H9 (cell line): ENCODE data around the gene NKX1-1. TPM values are rescaled to one million over a fixed set of nuclear protein-coding genes. Genes with fewer than 3 reads are reported as not detected.

Experiments
- DNase-seq: peaks from one replicate; pipeline ENCODE4 v3.0.0-alpha.2; 2017
- H2AFZ ChIP-seq: one replicate; pipeline ENCODE4 v1.6.1; 2013; ENCODE audit warnings: mild to moderate bottlenecking, low read length, control low read depth, moderate library complexity
- H2AK5ac ChIP-seq: 2 replicates; pipeline ENCODE4 v1.6.1; 2013; ENCODE audit warnings: low read length, control low read depth, mixed read lengths; ENCODE audit not compliant: insufficient read length
- H2BK120ac ChIP-seq: one replicate; pipeline ENCODE4 v1.6.1; 2013; ENCODE audit warnings: low read depth, mild to moderate bottlenecking, low read length, control low read depth, inconsistent platforms; ENCODE audit not compliant: poor library complexity, severe bottlenecking
- H2BK12ac ChIP-seq: 2 replicates; pipeline ENCODE4 v1.6.1; 2013; ENCODE audit warnings: low read length, control low read depth, mixed read lengths, low read depth; ENCODE audit not compliant: insufficient read length
- H2BK15ac ChIP-seq: 2 replicates; pipeline ENCODE4 v1.6.1; 2013; ENCODE audit warnings: low read depth, low read length, control low read depth
- H2BK20ac ChIP-seq: one replicate; pipeline ENCODE4 v1.6.1; 2013; ENCODE audit warnings: low read depth, mild to moderate bottlenecking, low read length, control low read depth, inconsistent platforms; ENCODE audit not compliant: poor library complexity, severe bottlenecking
- H2BK5ac ChIP-seq: 2 replicates; pipeline ENCODE4 v1.6.1; 2013; ENCODE audit warnings: low read length, control low read depth, mixed read lengths; ENCODE audit not compliant: insufficient read length
- H3K14ac ChIP-seq: 2 replicates; pipeline ENCODE4 v1.6.1; 2013; ENCODE audit warnings: low read length, control low read depth; ENCODE audit not compliant: insufficient read depth
- H3K18ac ChIP-seq: 2 replicates; pipeline ENCODE4 v1.6.1; 2013; ENCODE audit warnings: low read depth, mild to moderate bottlenecking, mixed read lengths, low read length, control low read depth; ENCODE audit not compliant: insufficient read length
- H3K23ac ChIP-seq: 2 replicates; pipeline ENCODE4 v1.6.1; 2013; ENCODE audit warnings: low read length, control low read depth, mixed read lengths, low read depth; ENCODE audit not compliant: insufficient read length
- H3K23me2 ChIP-seq: 2 replicates; pipeline ENCODE4 v1.6.1; 2013; ENCODE audit warnings: low read depth, mild to moderate bottlenecking, mixed read lengths, low read length, control low read depth; ENCODE audit not compliant: insufficient read length, poor library complexity, severe bottlenecking
- H3K27ac ChIP-seq: 2 replicates; pipeline ENCODE4 v1.5.1; 2013; ENCODE audit warnings: low read length, control low read depth, mixed read lengths, low read depth; ENCODE audit not compliant: insufficient read length
- H3K27me3 ChIP-seq: 2 replicates; pipeline ENCODE4 v1.6.1; 2013; ENCODE audit warnings: low read length, control low read depth, inconsistent platforms; ENCODE audit not compliant: insufficient read depth
- H3K4ac ChIP-seq: 2 replicates; pipeline ENCODE4 v1.6.1; 2013; ENCODE audit warnings: low read depth, mild to moderate bottlenecking, control low read depth, inconsistent platforms, low read length, moderate library complexity
- H3K4me1 ChIP-seq: 2 replicates; pipeline ENCODE4 v1.6.1; 2013; ENCODE audit warnings: low read length, control low read depth, inconsistent platforms; ENCODE audit not compliant: insufficient read depth
- H3K4me2 ChIP-seq: 2 replicates; pipeline ENCODE4 v1.6.1; 2013; ENCODE audit warnings: low read length, control low read depth, mixed read lengths; ENCODE audit not compliant: insufficient read length, insufficient read depth
- H3K56ac ChIP-seq: 2 replicates; pipeline ENCODE4 v1.6.1; 2013; ENCODE audit warnings: low read depth, mild to moderate bottlenecking, mixed read lengths, low read length, control low read depth; ENCODE audit not compliant: insufficient read length
- H3K79me1 ChIP-seq: 2 replicates; pipeline ENCODE4 v1.6.1; 2013; ENCODE audit warnings: low read depth, mild to moderate bottlenecking, moderate library complexity, low read length, control low read depth, inconsistent platforms; ENCODE audit not compliant: insufficient read depth, poor library complexity, severe bottlenecking
- H3K79me2 ChIP-seq: 2 replicates; pipeline ENCODE4 v1.6.1; 2013; ENCODE audit warnings: low read length, control low read depth, inconsistent platforms; ENCODE audit not compliant: insufficient read depth
- H3K9ac ChIP-seq: 2 replicates; pipeline ENCODE4 v1.6.1; 2013; ENCODE audit warnings: low read length, control low read depth, mixed read lengths; ENCODE audit not compliant: insufficient read length; ENCODE audit errors: extremely low read depth
- H3K9me3 ChIP-seq: one replicate; pipeline ENCODE4 v1.6.1; 2013; ENCODE audit warnings: low read depth, low read length, inconsistent platforms; ENCODE audit not compliant: control insufficient read depth
- H3T11ph ChIP-seq: one replicate; pipeline ENCODE4 v1.6.1; 2013; ENCODE audit warnings: mild to moderate bottlenecking, low read length, control low read depth, inconsistent platforms
- H4K20me1 ChIP-seq: one replicate; pipeline ENCODE4 v1.6.1; 2013; ENCODE audit not compliant: control insufficient read depth, insufficient read length, insufficient read depth
- H4K5ac ChIP-seq: 2 replicates; pipeline ENCODE4 v1.6.1; 2013; ENCODE audit warnings: low read depth, mild to moderate bottlenecking, mixed read lengths, low read length, control low read depth; ENCODE audit not compliant: insufficient read length
- H4K8ac ChIP-seq: replicated peaks from 2 replicates; pipeline ENCODE4 v1.6.1; 2013; ENCODE audit warnings: low read length, control low read depth, mixed read lengths, low read depth; ENCODE audit not compliant: insufficient read length
- H4K91ac ChIP-seq: 2 replicates; pipeline ENCODE4 v1.6.1; 2013; ENCODE audit warnings: low read depth, mild to moderate bottlenecking, moderate library complexity, mixed read lengths, low read length, control low read depth; ENCODE audit not compliant: insufficient read length
- H3K27ac Mint-ChIP-seq, 3 experiments: 2 replicates in 2 of 3; 3 replicates in 1 of 3; pipeline ENCODE4 v1.8.0; 2020 to 2021; ENCODE audit warnings: mixed read lengths in 3 of 3, mild to moderate bottlenecking in 1 of 3, moderate library complexity in 1 of 3
- H3K27me3 Mint-ChIP-seq: 2 replicates; pipeline ENCODE4 v1.8.0; 2021; ENCODE audit warnings: low read depth, mild to moderate bottlenecking, moderate library complexity, mixed read lengths
- H3K36me3 Mint-ChIP-seq, 3 experiments: 2 replicates in 2 of 3; 3 replicates in 1 of 3; pipeline ENCODE4 v1.8.0; 2020 to 2021; ENCODE audit warnings: low read depth in 3 of 3, mixed read lengths in 3 of 3; ENCODE audit not compliant: insufficient read depth in 1 of 3
- H3K4me1 Mint-ChIP-seq, 2 experiments: 2 replicates each; pipeline ENCODE4 v1.8.0; 2020; ENCODE audit warnings: mixed read lengths in 2 of 2
- H3K4me3 Mint-ChIP-seq, 2 experiments: 2 replicates in 1 of 2; 3 replicates in 1 of 2; pipeline ENCODE4 v1.8.0; 2020 to 2021; ENCODE audit warnings: mild to moderate bottlenecking in 2 of 2, mixed read lengths in 2 of 2, moderate library complexity in 1 of 2
- H3K9me3 Mint-ChIP-seq, 2 experiments: 2 replicates in 1 of 2; 3 replicates in 1 of 2; pipeline ENCODE4 v1.8.0; 2020; ENCODE audit warnings: mild to moderate bottlenecking in 2 of 2, mixed read lengths in 2 of 2, moderate library complexity in 1 of 2
- CTCF ChIP-seq: fragments of 200-600 bp; sonication (generic); conservative IDR thresholded peaks from 3 replicates; pipeline ENCODE4 v1.8.0; 2021; ENCODE audit warnings: antibody characterized with exemption, mild to moderate bottlenecking
- WGBS: extraction: QIAGEN DNeasy Blood & Tissue Kit; methylation state at CpG from one replicate; pipeline ENCODE4 v1.1.7; 2013; ENCODE audit warnings: missing lambda C conversion rate, low lambda C conversion rate, mixed read lengths; ENCODE audit not compliant: insufficient read length; ENCODE audit errors: extremely low coverage; 5-methylcytosine and 5-hydroxymethylcytosine counted together
- total RNA-seq: library from RNA; stranded (reverse); gene quantifications from 2 replicates; pipeline ENCODE4 v1.2.1, GENCODE V29; 2021

Gene NKX1-1
- total RNA-seq, 1 experiment from 2014 or later: not detected

GRCh38 chr4:1405636-1406393, 427 bp downstream of the NKX1-1 start:
- no peak for TF ChIP-seq CTCF
- Histone ChIP-seq H3K27ac (no peak overlapping the region), H3K9ac (no peak overlapping the region), H2BK12ac (no peak overlapping the region), H4K5ac (no peak overlapping the region), H4K91ac (no peak overlapping the region), H3K23ac (no peak overlapping the region), H3K14ac (no peak overlapping the region), H3T11ph (no peak overlapping the region), H2BK5ac (no peak overlapping the region), H3K4me1 (no peaks in the 10 kb centered on the region; the same call in 1 of the 2 replicates), H3K56ac (no peak overlapping the region), H2BK15ac (no peak overlapping the region), H3K27me3 (peaks cover 92% of the 10 kb centered on the region), H3K79me1 (no peaks in the 10 kb centered on the region), H2AK5ac (no peak overlapping the region), H3K79me2 (no peaks in the 10 kb centered on the region), H4K8ac (no peak overlapping the region), H4K20me1 (peaks cover 3% of the 10 kb centered on the region), H2BK120ac (no peak overlapping the region), H3K23me2 (peaks cover 3% of the 10 kb centered on the region), H3K9me3 (no peaks in the 10 kb centered on the region), H3K4me2 (no peak overlapping the region), H3K18ac (no peak overlapping the region), H2BK20ac (no peak overlapping the region), H3K4ac (no peak overlapping the region), H2AFZ (no peak overlapping the region)
- Mint-ChIP-seq H3K36me3 (peaks cover 0 to 2% (median 0%) of the 10 kb centered on the region in 3 experiments; a peak in 3 of 7 replicates), H3K27me3 (peaks cover 84% of the 10 kb centered on the region), H3K4me3 (no peak overlapping the region), H3K27ac (no peak overlapping the region), H3K9me3 (peaks cover 0 to 2% of the 10 kb centered on the region in 2 experiments; a peak in 2 of 5 replicates), H3K4me1 (peaks cover 4 to 16% of the 10 kb centered on the region in 2 experiments; a peak in 3 of 4 replicates)
- peak; percentile 45 for DNase-seq
- no CpG with 5 or more reads among the region's 90 CpGs for WGBS
